Stimulated activated naive CD4-positive, alpha-beta T cell treated with Interleukin-2 at 50 U/mL for 16 hours (primary cell): ENCODE results near the gene NUF2.

ENCODE experiments used
- DNase-seq: peaks from one replicate; lab custom pipeline; 2025; lab: John Stamatoyannopoulos, UW

Gene NUF2

DNA sequence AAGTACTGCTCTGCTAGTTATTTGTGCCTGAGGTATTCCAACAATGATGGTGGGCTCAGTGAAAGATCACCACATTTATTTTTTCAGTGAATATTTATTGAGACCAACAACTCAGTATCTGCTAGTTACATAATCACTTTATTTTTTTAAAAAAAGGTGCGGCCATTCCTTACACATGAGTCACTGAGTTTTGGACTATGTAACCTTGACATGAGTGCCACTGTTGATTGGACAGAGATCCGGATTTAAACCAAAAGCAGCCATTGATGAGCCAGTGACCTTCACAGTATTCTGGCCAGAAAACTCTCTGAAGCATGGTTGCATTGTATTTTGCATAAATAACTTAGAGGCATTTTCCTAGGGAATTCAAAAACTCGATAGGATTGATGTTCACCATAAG is 79.5 kb downstream of the NUF2 start:
- DNase-seq, result no peak
